ENCODE results near the gene AQP7. TPM values are rescaled to one million over a fixed set of nuclear protein-coding genes. Genes with fewer than 3 reads are reported as not detected.

The AQP7 gene
- total RNA-seq, 2 experiments from 2014 or later = 2.2 TPM; not detected in 1

DNA sequence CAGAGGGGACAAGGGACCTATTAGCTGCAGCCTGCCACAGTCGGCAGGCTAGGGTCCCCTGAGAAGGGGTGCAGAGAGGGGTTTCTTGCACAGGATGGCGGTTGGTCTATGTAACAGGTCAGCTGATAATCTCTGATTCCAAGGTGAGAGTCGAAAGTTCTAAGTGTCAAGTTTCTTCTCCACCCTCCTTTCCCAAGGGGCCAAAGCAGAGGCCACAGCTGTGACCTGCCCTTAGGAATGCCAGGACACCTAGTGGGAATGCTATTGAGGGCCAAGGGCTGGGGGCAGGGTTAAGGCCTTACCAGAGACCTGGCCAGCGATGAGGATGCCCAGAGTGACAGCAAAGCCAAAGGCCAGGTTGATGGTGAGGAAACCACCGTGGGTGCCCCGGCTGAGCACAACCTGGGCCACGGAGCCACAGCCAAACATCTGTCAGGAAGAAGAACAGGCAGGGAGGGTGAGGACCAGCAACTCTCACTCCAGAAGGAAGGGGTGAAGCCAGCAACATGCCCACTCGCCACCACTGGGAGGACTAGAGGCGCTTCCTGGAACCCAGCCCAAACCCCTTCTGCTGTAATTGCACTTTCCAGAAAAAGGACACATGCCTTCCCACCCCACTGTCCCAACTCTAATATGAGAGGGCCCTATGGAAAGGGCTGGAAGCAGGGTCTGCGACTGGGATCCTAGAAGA is 41.2 kb upstream of the AQP7 start:
- BruUV-seq (replicated peaks) = no TSS peak

GRCh38 chr9:33443047-33443446 is 40.7 kb upstream of the AQP7 start:
- H3K9me3 ChIP-seq (ENCODE audit: low read length) = no peaks in the 10 kb centered on the region
- ChIA-PET POLR2A (interaction anchor here (0.6 kb wide), 1 partner anchor 722 kb away, joined by 3 read pairs; no protein-coding TSS in a partner anchor), CTCF (ENCODE audit: unreplicated experiment) (no interaction called here)
- intact Hi-C loops (cut with micrococcal nuclease; ENCODE audit: unreplicated experiment) = no loop called here
- H4K20me1 ChIP-seq (ENCODE audit: insufficient read depth, low read length) = no peaks in the 10 kb centered on the region
- no peak overlapping the region for H3K4me2 ChIP-seq (ENCODE audit: low read length)
- no peaks in the 10 kb centered on the region for H3K36me3 ChIP-seq (ENCODE audit: insufficient read depth, low read length)
- TF ChIP-seq CTCF (conservative IDR thresholded peaks at IDR 0.05; ENCODE audit: low read length) (no peak), EZH2phosphoT487 (IDR thresholded peaks at IDR 0.05; ENCODE audit: borderline replicate concordance, low read depth, low read length) (no peak)
- H3K79me2 ChIP-seq (ENCODE audit: insufficient read depth, low read depth, low read length) = no peaks in the 10 kb centered on the region
- no peak overlapping the region for H3K4me3 ChIP-seq (ENCODE audit: low read depth, low read length, poor library complexity, severe bottlenecking)
- no TSS peak for BruUV-seq (replicated peaks)
- DNase-seq (ENCODE audit: low spot score) = no peak
- H3K9me2 ChIP-seq (ENCODE audit: insufficient read depth, low read length) = no peaks in the 10 kb centered on the region
- H2AFZ ChIP-seq (ENCODE audit: low read length) = no peak overlapping the region
- H3K27ac ChIP-seq (ENCODE audit: low read depth, low read length, poor library complexity, severe bottlenecking) = no peak overlapping the region
- H3K4me1 ChIP-seq (ENCODE audit: insufficient read depth, low read length, poor library complexity, severe bottlenecking) = peaks cover 28% of the 10 kb centered on the region

More for the DNA sequence above, 41.2 kb upstream of the AQP7 start:
- DNase-seq (ENCODE audit: low spot score) = no peak
- Histone ChIP-seq H4K20me1 (ENCODE audit: insufficient read depth, low read length) (no peaks in the 10 kb centered on the region), H3K9me2 (ENCODE audit: insufficient read depth, low read length) (no peaks in the 10 kb centered on the region), H3K27ac (ENCODE audit: low read depth, low read length, poor library complexity, severe bottlenecking) (no peak overlapping the region), H3K4me2 (ENCODE audit: low read length) (no peak overlapping the region), H2AFZ (ENCODE audit: low read length) (no peak overlapping the region), H3K79me2 (ENCODE audit: insufficient read depth, low read depth, low read length) (no peaks in the 10 kb centered on the region), H3K9me3 (ENCODE audit: low read length) (no peaks in the 10 kb centered on the region), H3K4me3 (ENCODE audit: low read depth, low read length, poor library complexity, severe bottlenecking) (no peak overlapping the region), H3K36me3 (ENCODE audit: insufficient read depth, low read length) (no peaks in the 10 kb centered on the region), H3K4me1 (ENCODE audit: insufficient read depth, low read length, poor library complexity, severe bottlenecking) (peaks cover 28% of the 10 kb centered on the region)
- intact Hi-C loops (cut with micrococcal nuclease; ENCODE audit: unreplicated experiment) = no loop called here
- CTCF ChIA-PET (ENCODE audit: unreplicated experiment) = no interaction called here
- POLR2A ChIA-PET = interaction anchor here (2.0 kb wide), 1 partner anchor 10 kb away, joined by 7 read pairs; no protein-coding TSS in a partner anchor
- TF ChIP-seq CTCF (conservative IDR thresholded peaks at IDR 0.05; ENCODE audit: low read length) (no peak), EZH2phosphoT487 (IDR thresholded peaks at IDR 0.05; ENCODE audit: borderline replicate concordance, low read depth, low read length) (no peak)

DNA sequence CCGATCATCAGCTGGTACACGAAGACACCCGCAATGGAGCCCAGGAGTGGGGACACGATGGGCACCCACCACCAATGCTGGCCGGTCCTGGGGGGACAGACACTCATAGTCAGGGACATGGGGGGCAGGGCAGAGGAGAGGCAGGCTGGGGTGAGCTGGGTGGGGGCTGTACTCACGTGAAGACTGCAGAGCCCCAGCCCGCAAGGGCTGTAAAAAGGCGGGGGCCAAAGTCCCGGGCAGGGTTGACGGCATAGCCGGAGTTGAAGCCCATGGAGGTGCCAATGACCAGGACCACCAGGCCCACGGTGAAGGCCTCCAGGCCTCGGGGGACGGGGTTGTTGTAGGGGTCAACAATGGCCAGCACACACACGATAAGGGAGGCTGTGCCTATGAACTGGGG is 39.8 kb upstream of the AQP7 start:
- Histone ChIP-seq H3K9me2 (ENCODE audit: insufficient read depth, low read length) (no peaks in the 10 kb centered on the region), H3K4me2 (ENCODE audit: low read length) (no peak overlapping the region), H3K36me3 (ENCODE audit: insufficient read depth, low read length) (no peaks in the 10 kb centered on the region), H3K27ac (ENCODE audit: low read depth, low read length, poor library complexity, severe bottlenecking) (no peak overlapping the region), H3K9me3 (ENCODE audit: low read length) (no peaks in the 10 kb centered on the region), H3K4me3 (ENCODE audit: low read depth, low read length, poor library complexity, severe bottlenecking) (no peak overlapping the region), H4K20me1 (ENCODE audit: insufficient read depth, low read length) (no peaks in the 10 kb centered on the region), H3K79me2 (ENCODE audit: insufficient read depth, low read depth, low read length) (no peaks in the 10 kb centered on the region), H2AFZ (ENCODE audit: low read length) (no peak overlapping the region), H3K4me1 (ENCODE audit: insufficient read depth, low read length, poor library complexity, severe bottlenecking) (peaks cover 23% of the 10 kb centered on the region)
- intact Hi-C loops (cut with micrococcal nuclease; ENCODE audit: unreplicated experiment) = no loop called here
- ChIA-PET POLR2A (interaction anchor here (1.4 kb wide), 1 partner anchor 27 kb away, joined by 3 read pairs; no protein-coding TSS in a partner anchor), CTCF (ENCODE audit: unreplicated experiment) (no interaction called here)
- BruUV-seq (replicated peaks) = no TSS peak
- DNase-seq (ENCODE audit: low spot score) = no peak
- TF ChIP-seq EZH2phosphoT487 (IDR thresholded peaks at IDR 0.05; ENCODE audit: borderline replicate concordance, low read depth, low read length) = no peak
- TF ChIP-seq CTCF (conservative IDR thresholded peaks at IDR 0.05; ENCODE audit: low read length) = no peak
